Activated CD4-positive, alpha-beta T cell treated with anti-CD3 and anti-CD28 coated beads, Interleukin-2, amount 50 U/mL, for 1 hour (primary cell): ENCODE results near the gene SKA3.

Experiments used
- DNase-seq: peaks from one replicate; pipeline ENCODE4 v3.0.0-alpha.2; 2020

SKA3 gene

GRCh38 chr13:21111546-21111945, 64.8 kb downstream of the SKA3 start:
- DNase-seq: no peak

GRCh38 chr13:21109168-21109567, 67.2 kb downstream of the SKA3 start:
- DNase-seq: no peak

- DNase-seq: no peak
These were observed 70.3 kb downstream of the SKA3 start for GRCh38 chr13:21106089-21106488.

- no peak for DNase-seq
These were observed 71.9 kb downstream of the SKA3 start for GRCh38 chr13:21104199-21105019.
